ENCODE results near the gene SERINC3. TPM values are rescaled to one million over a fixed set of nuclear protein-coding genes. Genes with fewer than 3 reads are reported as not detected.
A peak's percentile ranks its signal among the peaks of the same experiment; 100 is the strongest.
"Not testable (repeated sequence)": the region's sequence is repeated elsewhere in the genome, so short reads cannot be mapped to it uniquely, and the experiment has no call there.

SERINC3 gene
- total RNA-seq = 10 to 100 TPM; 38.8 to 43.6 TPM

DNA sequence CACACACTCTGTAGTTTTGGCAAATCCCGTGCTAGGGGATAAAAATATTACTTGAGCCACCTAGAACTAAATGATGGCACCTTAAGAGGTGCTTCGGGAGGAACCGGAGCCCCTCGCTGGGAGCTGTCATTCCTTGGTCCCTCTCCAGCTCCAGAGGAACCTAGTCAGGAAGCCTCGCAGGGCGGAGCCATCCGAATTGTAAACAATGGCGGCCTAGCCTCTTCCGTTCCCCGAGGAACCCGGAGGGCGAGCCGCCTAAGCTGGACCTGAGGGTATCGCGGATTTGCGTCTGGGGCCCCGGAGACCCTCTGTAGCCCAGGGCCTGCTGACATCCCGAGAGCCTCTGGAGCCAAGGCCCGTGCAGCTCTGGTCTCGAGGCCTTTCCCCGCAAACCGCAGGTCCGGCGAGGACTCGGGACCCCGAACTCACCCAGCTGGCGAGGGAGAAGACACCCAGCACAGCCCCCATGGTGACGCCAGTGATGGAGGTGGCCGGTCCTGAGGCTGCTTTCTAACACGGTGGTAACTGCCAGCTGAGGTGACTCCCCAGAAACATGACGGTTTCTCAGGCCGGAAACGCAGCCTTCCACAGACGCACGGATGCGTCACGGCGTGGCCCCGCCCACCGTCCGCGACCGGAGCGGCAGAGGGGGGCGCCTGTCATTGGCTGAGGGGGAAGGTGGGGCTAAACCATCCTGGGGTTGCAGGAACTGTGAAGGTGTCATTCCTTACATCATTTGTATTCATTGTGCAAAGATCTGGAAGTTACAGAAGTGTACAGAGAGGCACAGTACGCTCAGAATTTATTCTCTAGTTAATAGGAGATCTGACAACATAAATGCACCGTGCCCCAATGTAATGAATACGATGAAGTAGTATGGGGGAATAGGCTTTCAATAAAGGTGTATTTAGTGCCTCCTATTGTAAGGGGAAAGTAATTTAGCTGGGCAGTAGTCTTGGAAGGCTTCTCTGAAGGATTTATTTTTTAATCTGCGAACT, at the start of gene SERINC3:
Gene SERINC3, minus strand, starts transcription at position 587 of the 998 bp plus-strand sequence. Its CDS starts 119 bp downstream, at position 468.
- Mint-ChIP-seq H3K9me3 (no peaks in the 10 kb centered on the region), H3K27ac (peak within 1 kb of the TSS; percentile 90), H3K27me3 (no peaks in the 10 kb centered on the region), H3K36me3 (peaks cover 2% of the 10 kb centered on the region), H3K4me3 (peak within 1 kb of the TSS; percentile 80), H3K4me1 (peaks cover 50% of the 10 kb centered on the region)
- DNase-seq = peak; percentile 98

DNA sequence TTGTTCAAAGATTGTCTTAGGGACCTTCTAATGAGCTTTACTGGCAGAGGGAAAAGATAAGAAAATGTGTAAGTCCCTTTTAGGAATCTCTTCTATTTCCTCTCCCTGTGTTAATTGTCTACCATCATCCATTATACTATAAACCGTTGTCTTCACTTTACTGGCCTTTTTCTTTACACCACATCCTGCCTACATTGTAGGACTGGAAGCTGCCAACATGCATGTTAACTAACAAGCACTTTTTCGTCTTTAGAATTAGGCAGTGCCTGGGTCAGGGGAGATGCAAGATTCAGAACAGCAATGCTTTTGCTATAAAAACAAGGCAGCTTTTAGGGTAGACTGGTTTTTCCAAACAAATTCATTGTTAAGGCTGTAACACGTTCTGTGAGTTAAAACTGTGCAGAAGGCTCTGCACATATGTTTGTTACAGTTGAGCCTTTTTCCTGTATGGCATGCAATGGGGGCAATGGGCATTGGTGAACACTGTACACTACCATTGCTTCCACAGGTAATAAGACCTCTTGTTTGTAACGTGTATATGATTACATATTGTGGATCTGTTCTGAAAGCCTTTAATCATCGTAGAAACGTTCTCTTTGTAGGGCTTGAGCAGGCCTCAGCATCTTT, 49.6 kb upstream of the SERINC3 start:
- no peaks in the 10 kb centered on the region for H3K9me3 Mint-ChIP-seq
- peaks cover 13% of the 10 kb centered on the region for H3K4me1 Mint-ChIP-seq
- no peak for DNase-seq
- H3K27me3 Mint-ChIP-seq = no peaks in the 10 kb centered on the region
- H3K4me3 Mint-ChIP-seq = no peak overlapping the region
- H3K27ac Mint-ChIP-seq = no peak overlapping the region
- no peaks in the 10 kb centered on the region for H3K36me3 Mint-ChIP-seq

DNA sequence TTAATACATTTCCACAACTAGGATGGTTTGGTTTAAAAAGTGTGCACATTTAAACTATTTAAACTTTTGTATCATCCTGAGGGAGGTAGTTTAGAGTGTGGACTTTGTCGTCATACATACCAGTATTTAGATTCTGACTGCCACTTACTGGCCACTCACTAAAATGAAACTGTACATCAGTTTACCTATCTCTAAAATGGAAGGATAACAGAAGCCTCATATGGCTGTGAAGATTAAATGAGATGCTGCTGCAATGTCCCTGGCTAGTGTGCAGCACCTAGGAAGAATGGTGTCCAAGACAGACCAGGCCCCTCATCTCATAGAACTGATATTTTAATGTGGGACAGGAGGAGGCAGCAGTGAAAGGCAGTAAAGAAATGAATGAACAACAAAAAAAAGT, 48.5 kb upstream of the SERINC3 start:
- H3K4me3 Mint-ChIP-seq = no peak overlapping the region

GRCh38 chr20:44566811-44567210, 44.9 kb upstream of the SERINC3 start:
- H3K27ac Mint-ChIP-seq = no peak overlapping the region

More for the DNA sequence above, 48.5 kb upstream of the SERINC3 start:
- no peaks in the 10 kb centered on the region for H3K27me3 Mint-ChIP-seq
- peaks cover 7% of the 10 kb centered on the region for H3K4me1 Mint-ChIP-seq
- H3K36me3 Mint-ChIP-seq = no peaks in the 10 kb centered on the region
- no peak for DNase-seq
- H3K9me3 Mint-ChIP-seq = no peaks in the 10 kb centered on the region
- H3K27ac Mint-ChIP-seq = no peak overlapping the region

GRCh38 chr20:44566018-44566417, 44.1 kb upstream of the SERINC3 start:
- no peaks in the 10 kb centered on the region for H3K4me1 Mint-ChIP-seq
- DNase-seq = no peak
- no peaks in the 10 kb centered on the region for H3K9me3 Mint-ChIP-seq
- no peaks in the 10 kb centered on the region for H3K27me3 Mint-ChIP-seq
- H3K4me3 Mint-ChIP-seq = no peak overlapping the region
- H3K36me3 Mint-ChIP-seq = no peaks in the 10 kb centered on the region
- H3K27ac Mint-ChIP-seq = no peak overlapping the region

More at GRCh38 chr20:44566811-44567210, 44.9 kb upstream of the SERINC3 start:
- H3K36me3 Mint-ChIP-seq = no peaks in the 10 kb centered on the region
- no peak overlapping the region for H3K4me3 Mint-ChIP-seq
- H3K27me3 Mint-ChIP-seq = no peaks in the 10 kb centered on the region
- H3K4me1 Mint-ChIP-seq = peaks cover 4% of the 10 kb centered on the region
- no peaks in the 10 kb centered on the region for H3K9me3 Mint-ChIP-seq
- no peak for DNase-seq

DNA sequence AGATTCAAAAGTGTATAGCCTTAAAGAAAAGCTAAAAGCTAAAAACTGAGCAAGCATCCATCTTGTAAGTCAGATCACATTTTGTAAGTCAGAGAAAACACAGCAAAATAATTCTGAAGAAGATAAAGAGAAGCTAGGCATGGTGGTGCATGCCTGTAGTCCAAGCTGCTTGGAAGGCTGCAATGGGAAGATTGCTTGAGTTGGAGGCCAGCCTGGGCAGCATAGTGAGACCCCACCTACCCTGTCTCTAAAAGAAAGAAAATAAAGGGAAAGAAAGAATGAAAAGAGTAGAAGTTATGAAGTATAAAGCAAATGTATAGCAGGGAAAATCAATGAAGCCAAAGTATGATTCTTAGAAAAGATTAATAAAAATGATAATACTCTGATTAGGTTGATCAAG, 40.0 kb upstream of the SERINC3 start:
- H3K9me3 Mint-ChIP-seq = no peaks in the 10 kb centered on the region
- DNase-seq = no peak
- H3K4me3 Mint-ChIP-seq = no peak overlapping the region
- H3K4me1 Mint-ChIP-seq = no peaks in the 10 kb centered on the region
- no peak overlapping the region for H3K27ac Mint-ChIP-seq
- no peaks in the 10 kb centered on the region for H3K27me3 Mint-ChIP-seq
- no peaks in the 10 kb centered on the region for H3K36me3 Mint-ChIP-seq

- not testable (repeated sequence) for H3K27ac Mint-ChIP-seq, H3K27me3 Mint-ChIP-seq, H3K4me3 Mint-ChIP-seq, DNase-seq, H3K4me1 Mint-ChIP-seq, H3K36me3 Mint-ChIP-seq, H3K9me3 Mint-ChIP-seq
Measured at GRCh38 chr20:44560818-44561217, 38.9 kb upstream of the SERINC3 start.

- DNase-seq = no peak
- no peak overlapping the region for H3K27ac Mint-ChIP-seq
- no peaks in the 10 kb centered on the region for H3K4me1 Mint-ChIP-seq
- no peaks in the 10 kb centered on the region for H3K27me3 Mint-ChIP-seq
- no peaks in the 10 kb centered on the region for H3K9me3 Mint-ChIP-seq
- H3K36me3 Mint-ChIP-seq = no peaks in the 10 kb centered on the region
- H3K4me3 Mint-ChIP-seq = no peak overlapping the region
Measured at GRCh38 chr20:44560229-44560628, 38.4 kb upstream of the SERINC3 start.

DNA sequence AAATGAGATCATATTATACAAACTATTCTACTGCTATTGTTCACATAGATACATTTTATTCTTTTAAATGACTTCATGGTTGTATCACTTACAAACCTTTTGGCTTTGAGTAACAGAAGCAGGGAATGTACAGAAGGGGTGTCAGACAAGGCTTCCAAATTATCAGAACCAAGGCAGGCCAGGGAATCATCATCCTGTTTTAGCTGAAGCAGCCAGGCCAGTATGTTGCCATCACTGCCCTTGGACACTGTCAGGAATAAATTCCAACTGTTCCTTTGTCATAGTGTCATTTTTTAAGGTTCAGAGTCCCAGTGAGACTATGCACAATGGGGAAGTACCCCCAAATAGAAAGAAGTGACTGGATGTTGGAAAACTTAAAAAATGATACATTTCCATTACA, 37.4 kb upstream of the SERINC3 start:
- no peaks in the 10 kb centered on the region for H3K36me3 Mint-ChIP-seq
- H3K4me1 Mint-ChIP-seq = no peaks in the 10 kb centered on the region
- H3K9me3 Mint-ChIP-seq = no peaks in the 10 kb centered on the region
- no peak overlapping the region for H3K4me3 Mint-ChIP-seq
- no peak for DNase-seq
- no peak overlapping the region for H3K27ac Mint-ChIP-seq
- H3K27me3 Mint-ChIP-seq = no peaks in the 10 kb centered on the region

GRCh38 chr20:44552950-44553908, 31.4 kb upstream of the SERINC3 start:
- H3K27me3 Mint-ChIP-seq = no peaks in the 10 kb centered on the region
- DNase-seq = no peak
- no peaks in the 10 kb centered on the region for H3K36me3 Mint-ChIP-seq
- no peaks in the 10 kb centered on the region for H3K9me3 Mint-ChIP-seq
- H3K4me3 Mint-ChIP-seq = no peak overlapping the region
- peak overlapping the region; percentile 22 for H3K27ac Mint-ChIP-seq
- H3K4me1 Mint-ChIP-seq = peaks cover 12% of the 10 kb centered on the region

- no peak for DNase-seq
- Mint-ChIP-seq H3K27me3 (no peaks in the 10 kb centered on the region), H3K36me3 (no peaks in the 10 kb centered on the region), H3K4me1 (peaks cover 12% of the 10 kb centered on the region), H3K4me3 (no peak overlapping the region), H3K27ac (peak overlapping the region; percentile 22), H3K9me3 (no peaks in the 10 kb centered on the region)
Measured at GRCh38 chr20:44552568-44552949, 30.7 kb upstream of the SERINC3 start.

DNA sequence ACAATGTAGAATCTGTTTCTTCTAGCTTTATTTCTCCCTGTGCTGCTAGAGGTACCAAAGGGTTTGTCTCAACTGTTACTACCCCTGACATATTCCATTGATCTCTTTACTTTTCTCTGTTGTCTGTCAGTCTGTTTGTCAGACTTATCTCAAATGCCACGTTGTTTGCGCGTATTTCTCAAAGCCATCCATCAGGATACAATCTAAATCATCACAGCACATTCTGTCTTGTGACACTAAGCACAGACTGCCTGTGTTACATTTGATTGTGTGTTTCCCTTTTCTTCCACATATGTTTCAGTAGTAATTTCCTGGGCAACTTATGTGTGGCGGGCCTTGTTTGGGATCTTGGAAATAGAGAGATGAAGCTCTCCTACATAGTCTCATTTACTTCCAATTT, 30.2 kb upstream of the SERINC3 start:
- H3K4me1 Mint-ChIP-seq = peaks cover 12% of the 10 kb centered on the region
- H3K4me3 Mint-ChIP-seq = no peak overlapping the region
- H3K27me3 Mint-ChIP-seq = no peaks in the 10 kb centered on the region
- DNase-seq = no peak
- H3K9me3 Mint-ChIP-seq = no peaks in the 10 kb centered on the region
- H3K27ac Mint-ChIP-seq = no peak overlapping the region
- no peaks in the 10 kb centered on the region for H3K36me3 Mint-ChIP-seq

- Mint-ChIP-seq H3K27me3 (no peaks in the 10 kb centered on the region), H3K4me1 (peaks cover 12% of the 10 kb centered on the region), H3K4me3 (no peak overlapping the region), H3K27ac (no peak overlapping the region), H3K36me3 (no peaks in the 10 kb centered on the region), H3K9me3 (no peaks in the 10 kb centered on the region)
- DNase-seq = no peak
Measured at GRCh38 chr20:44549123-44549522, 27.3 kb upstream of the SERINC3 start.

DNA sequence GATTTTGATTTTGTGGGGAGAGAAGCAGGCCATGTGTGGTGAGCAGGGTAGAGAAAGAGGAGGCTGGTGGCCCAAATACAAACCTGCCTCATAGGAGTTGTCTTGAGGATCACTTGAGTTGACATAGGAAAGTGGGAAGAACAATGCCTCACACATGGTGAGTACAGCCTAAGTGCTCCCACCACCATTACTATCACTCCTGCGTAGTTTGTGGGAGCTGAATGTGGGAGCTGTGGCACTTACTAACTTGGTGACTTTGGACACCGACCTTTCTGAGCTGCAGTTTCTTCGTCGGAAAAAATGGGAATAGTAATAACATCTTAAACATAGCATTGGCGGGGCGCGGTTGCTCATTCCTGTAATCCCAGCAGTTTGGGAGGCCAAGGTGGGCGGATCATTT, 25.5 kb upstream of the SERINC3 start:
- H3K27ac Mint-ChIP-seq = no peak overlapping the region
- no peaks in the 10 kb centered on the region for H3K27me3 Mint-ChIP-seq
- H3K9me3 Mint-ChIP-seq = no peaks in the 10 kb centered on the region
- H3K36me3 Mint-ChIP-seq = no peaks in the 10 kb centered on the region
- no peak for DNase-seq
- H3K4me1 Mint-ChIP-seq = no peaks in the 10 kb centered on the region
- no peak overlapping the region for H3K4me3 Mint-ChIP-seq

GRCh38 chr20:44544263-44544662, 22.4 kb upstream of the SERINC3 start:
- no peaks in the 10 kb centered on the region for H3K27me3 Mint-ChIP-seq
- no peaks in the 10 kb centered on the region for H3K9me3 Mint-ChIP-seq
- no peak overlapping the region for H3K4me3 Mint-ChIP-seq
- H3K4me1 Mint-ChIP-seq = no peaks in the 10 kb centered on the region
- no peaks in the 10 kb centered on the region for H3K36me3 Mint-ChIP-seq
- H3K27ac Mint-ChIP-seq = no peak overlapping the region
- no peak for DNase-seq

All from activated naive CD8-positive, alpha-beta T cell treated with anti-CD3 and anti-CD28 coated beads for 36 hours (primary cell).